SU-DHL-6 (cell line): ENCODE results near the gene SOCS3.

ENCODE experiments used
- H2AFZ ChIP-seq: fragments of 200-600 bp; sonication (generic); 2 replicates; pipeline ENCODE4 v1.6.1; 2014; ENCODE audit warnings: low read depth, mild to moderate bottlenecking, moderate library complexity, mixed read lengths, antibody characterized with exemption, low read length; ENCODE audit not compliant: severe bottlenecking
- H3F3A ChIP-seq: fragments of 200-600 bp; shearing (Covaris generic); 2 replicates; pipeline ENCODE4 v1.6.0; 2016; ENCODE audit warnings: antibody characterized with exemption, mild to moderate bottlenecking; ENCODE audit not compliant: insufficient read depth
- H3K27ac ChIP-seq: fragments of 200-600 bp; sonication (generic); 2 replicates; pipeline ENCODE4 v1.5.1; 2016; ENCODE audit warnings: low read depth, mild to moderate bottlenecking, low read length, moderate library complexity, mixed read lengths
- H3K27me3 ChIP-seq: fragments of 200-600 bp; sonication (generic), shearing (Covaris generic); 2 replicates; pipeline ENCODE4 v1.6.0; 2014; ENCODE audit warnings: mild to moderate bottlenecking, low read length
- H3K36me3 ChIP-seq: fragments of 200-600 bp; sonication (generic); 2 replicates; pipeline ENCODE4 v1.6.1; 2014; ENCODE audit warnings: mild to moderate bottlenecking, low read length, mixed read lengths
- H3K4me2 ChIP-seq: fragments of 300-600, 200-600 bp; shearing (Covaris generic), sonication (generic); 2 replicates; pipeline ENCODE4 v1.6.0; 2014; ENCODE audit warnings: low read length, low read depth, mild to moderate bottlenecking; ENCODE audit not compliant: poor library complexity, severe bottlenecking
- H3K4me3 ChIP-seq: fragments of 200-600 bp; sonication (generic); 2 replicates; pipeline ENCODE4 v1.5.1; 2014; ENCODE audit warnings: antibody characterized with exemption, low read length, mild to moderate bottlenecking, mixed read lengths; ENCODE audit not compliant: insufficient read depth, poor library complexity, severe bottlenecking
- H3K79me2 ChIP-seq: fragments of 200-600 bp; sonication (generic); 2 replicates; pipeline ENCODE4 v1.6.1; 2014; ENCODE audit warnings: mild to moderate bottlenecking, low read length, moderate library complexity; ENCODE audit not compliant: insufficient read depth
- H3K9ac ChIP-seq: fragments of 200-600 bp; sonication (generic); 2 replicates; pipeline ENCODE4 v1.7.0; 2014; ENCODE audit warnings: mild to moderate bottlenecking, low read length
- H3K9me2 ChIP-seq: fragments of 200-600 bp; sonication (generic); replicated peaks from 2 replicates; pipeline ENCODE4 v1.6.1; 2014; ENCODE audit warnings: low read length; ENCODE audit not compliant: insufficient read depth
- H3K9me3 ChIP-seq: fragments of 200-600 bp; sonication (generic); 2 replicates; pipeline ENCODE4 v1.6.1; 2014; ENCODE audit warnings: low read length, mixed read lengths; ENCODE audit not compliant: insufficient read depth
- H4K20me1 ChIP-seq: fragments of 200-600 bp; sonication (generic); 2 replicates; pipeline ENCODE4 v1.6.1; 2014; ENCODE audit warnings: low read depth, mild to moderate bottlenecking, antibody characterized with exemption, low read length, moderate library complexity, mixed read lengths
- EZH2phosphoT487 ChIP-seq: fragments of 200-600 bp; sonication (generic), shearing (Covaris generic); conservative IDR thresholded peaks from 2 replicates; pipeline ENCODE4 v1.6.1; 2018; ENCODE audit warnings: mild to moderate bottlenecking, antibody characterized with exemption, low read length, moderate library complexity, mixed read lengths
- TF ChIP-seq, protein P1 (sequence below): fragments of 200-600 bp; sonication (generic); IDR thresholded peaks from one replicate; pipeline ENCODE4 v1.5.1; 2017; ENCODE audit warnings: antibody characterized with exemption, mild to moderate bottlenecking, low read length, moderate library complexity; ENCODE audit not compliant: insufficient read depth, poor library complexity, severe bottlenecking

Gene SOCS3, protein sequence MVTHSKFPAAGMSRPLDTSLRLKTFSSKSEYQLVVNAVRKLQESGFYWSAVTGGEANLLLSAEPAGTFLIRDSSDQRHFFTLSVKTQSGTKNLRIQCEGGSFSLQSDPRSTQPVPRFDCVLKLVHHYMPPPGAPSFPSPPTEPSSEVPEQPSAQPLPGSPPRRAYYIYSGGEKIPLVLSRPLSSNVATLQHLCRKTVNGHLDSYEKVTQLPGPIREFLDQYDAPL

DNA sequence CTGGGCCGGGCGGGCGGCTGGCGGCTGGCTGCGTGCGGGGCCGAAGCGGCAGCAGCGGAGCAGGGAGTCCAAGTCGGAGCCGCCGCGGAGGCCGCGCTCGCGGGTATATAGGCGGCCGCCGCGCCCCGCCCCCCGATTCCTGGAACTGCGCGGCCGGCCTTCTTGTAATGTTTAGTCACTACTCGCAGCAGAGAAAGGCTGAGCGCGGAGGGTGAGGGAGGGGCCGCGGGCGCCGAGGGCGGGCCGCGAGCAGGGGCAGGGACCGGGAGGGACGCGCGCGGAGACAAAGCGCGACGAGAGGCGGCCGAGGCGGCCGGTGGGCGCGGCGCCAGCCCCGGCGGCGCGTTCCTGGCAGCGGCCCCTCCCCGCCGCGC lies at the start of gene SOCS3:
TSS of gene SOCS3 (minus strand) at position 81 of the 374 bp plus-strand sequence. CDS start 982 bp downstream, outside the sequence.
- Histone ChIP-seq H2AFZ (no peak within 1 kb of the TSS), H3K36me3 (no peaks in the 10 kb centered on the region), H3K27me3 (peaks cover 4% of the 10 kb centered on the region; the same call in 1 of the 2 replicates), H3F3A (no peaks in the 10 kb centered on the region; the same call in 1 of the 2 replicates), H3K27ac (no peak within 1 kb of the TSS), H3K79me2 (no peaks in the 10 kb centered on the region), H4K20me1 (no peaks in the 10 kb centered on the region), H3K9ac (no peak within 1 kb of the TSS; the same call in 1 of the 2 replicates), H3K9me2 (no peaks in the 10 kb centered on the region), H3K9me3 (no peaks in the 10 kb centered on the region), H3K4me3 (peak within 1 kb of the TSS; percentile 13), H3K4me2 (peak within 1 kb of the TSS; percentile 54)
- no peak for TF ChIP-seq EZH2phosphoT487
- TF ChIP-seq, protein P1, sequence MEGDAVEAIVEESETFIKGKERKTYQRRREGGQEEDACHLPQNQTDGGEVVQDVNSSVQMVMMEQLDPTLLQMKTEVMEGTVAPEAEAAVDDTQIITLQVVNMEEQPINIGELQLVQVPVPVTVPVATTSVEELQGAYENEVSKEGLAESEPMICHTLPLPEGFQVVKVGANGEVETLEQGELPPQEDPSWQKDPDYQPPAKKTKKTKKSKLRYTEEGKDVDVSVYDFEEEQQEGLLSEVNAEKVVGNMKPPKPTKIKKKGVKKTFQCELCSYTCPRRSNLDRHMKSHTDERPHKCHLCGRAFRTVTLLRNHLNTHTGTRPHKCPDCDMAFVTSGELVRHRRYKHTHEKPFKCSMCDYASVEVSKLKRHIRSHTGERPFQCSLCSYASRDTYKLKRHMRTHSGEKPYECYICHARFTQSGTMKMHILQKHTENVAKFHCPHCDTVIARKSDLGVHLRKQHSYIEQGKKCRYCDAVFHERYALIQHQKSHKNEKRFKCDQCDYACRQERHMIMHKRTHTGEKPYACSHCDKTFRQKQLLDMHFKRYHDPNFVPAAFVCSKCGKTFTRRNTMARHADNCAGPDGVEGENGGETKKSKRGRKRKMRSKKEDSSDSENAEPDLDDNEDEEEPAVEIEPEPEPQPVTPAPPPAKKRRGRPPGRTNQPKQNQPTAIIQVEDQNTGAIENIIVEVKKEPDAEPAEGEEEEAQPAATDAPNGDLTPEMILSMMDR, result no peak

DNA sequence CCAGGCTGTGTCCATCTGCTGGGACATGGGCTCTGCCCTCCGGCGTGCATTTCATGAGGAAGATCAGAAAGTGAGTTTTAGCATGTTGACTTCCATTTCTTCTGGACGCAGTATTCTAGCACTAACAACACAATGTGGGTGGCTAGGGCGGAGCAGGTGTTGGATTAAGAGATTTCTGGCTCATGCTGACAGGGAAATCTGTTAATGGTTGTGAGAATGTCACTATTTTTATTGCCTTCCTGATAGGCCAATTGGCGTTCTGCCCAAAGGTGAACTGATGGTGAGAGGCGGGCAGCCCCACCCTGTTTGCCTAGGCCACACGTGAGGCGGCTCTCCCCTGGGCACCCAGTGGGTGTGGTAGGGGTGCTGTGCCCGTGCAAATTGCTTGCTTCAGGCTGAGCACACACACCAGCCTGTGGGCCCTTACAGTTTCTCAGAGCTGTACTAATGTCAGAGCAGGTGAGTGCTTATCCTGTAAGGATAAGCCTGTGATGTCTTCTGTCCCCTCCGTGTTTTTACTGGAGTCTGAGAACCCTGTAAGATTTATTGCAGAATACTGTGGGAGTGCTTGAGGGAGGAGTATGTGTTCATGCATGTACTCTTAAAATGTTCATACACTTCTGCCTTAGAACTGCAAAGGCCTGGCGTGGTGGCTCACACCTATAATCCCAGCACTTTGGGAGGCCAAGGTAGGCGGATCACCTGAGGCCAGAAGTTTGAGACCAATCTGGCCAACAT lies 49.5 kb upstream of the SOCS3 start:
- Histone ChIP-seq H2AFZ (no peak overlapping the region), H3K9me2 (no peaks in the 10 kb centered on the region), H3K4me2 (no peak overlapping the region), H3F3A (no peaks in the 10 kb centered on the region), H3K27ac (no peak overlapping the region), H3K9ac (no peak overlapping the region), H3K9me3 (no peaks in the 10 kb centered on the region), H3K27me3 (no peaks in the 10 kb centered on the region), H3K4me3 (no peak overlapping the region), H3K79me2 (peaks cover 5% of the 10 kb centered on the region; the same call in 1 of the 2 replicates), H4K20me1 (no peaks in the 10 kb centered on the region), H3K36me3 (no peaks in the 10 kb centered on the region)
- TF ChIP-seq, protein P1, result no peak
- TF ChIP-seq EZH2phosphoT487, result no peak

DNA sequence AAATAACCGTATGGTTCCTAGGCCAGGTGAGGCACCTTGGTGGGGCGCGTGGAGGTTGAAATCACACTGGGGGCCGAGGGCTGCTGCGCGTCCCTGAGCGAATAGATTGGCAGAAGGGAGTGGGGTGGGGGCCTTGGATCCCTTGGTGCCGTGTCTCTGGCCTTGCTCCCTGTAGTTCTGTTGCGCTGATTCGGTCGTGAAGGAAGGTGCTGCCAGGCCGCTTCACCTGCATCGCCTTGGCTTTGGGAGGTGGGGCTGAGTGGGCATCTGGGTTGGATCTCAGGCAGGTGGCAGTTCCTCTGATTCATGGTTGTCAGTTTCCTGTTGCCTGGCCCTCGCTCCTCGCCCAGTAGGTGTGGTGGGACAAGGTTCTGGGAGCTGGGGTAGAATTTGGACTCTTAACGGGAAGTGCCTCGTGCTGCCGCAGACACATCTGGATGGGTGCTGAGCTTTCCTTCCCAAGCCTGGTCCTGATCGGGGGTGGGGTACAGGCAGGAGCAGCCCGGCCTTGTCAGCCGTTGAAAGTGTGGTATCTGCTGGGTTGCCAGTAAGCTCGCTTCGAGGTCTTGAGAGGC lies 48.7 kb upstream of the SOCS3 start:
- Histone ChIP-seq H4K20me1 (no peaks in the 10 kb centered on the region), H3K36me3 (no peaks in the 10 kb centered on the region), H3K79me2 (peaks cover 5% of the 10 kb centered on the region; the same call in 1 of the 2 replicates), H3K27ac (no peak overlapping the region), H3K9ac (no peak overlapping the region), H3K4me3 (no peak overlapping the region), H3K4me2 (no peak overlapping the region), H3F3A (no peaks in the 10 kb centered on the region), H3K9me3 (no peaks in the 10 kb centered on the region), H3K9me2 (no peaks in the 10 kb centered on the region), H3K27me3 (no peaks in the 10 kb centered on the region), H2AFZ (no peak overlapping the region)
- TF ChIP-seq EZH2phosphoT487, result no peak
- TF ChIP-seq, protein P1, result no peak
